IMR-90 (cell line): ENCODE measurements around the gene HCFC1. TPM values are rescaled to one million over a fixed set of nuclear protein-coding genes. Genes with fewer than 3 reads are reported as not detected.

Experiments used
- ATAC-seq: fragments of 200-7000 bp; cut with Tn5 transposase; 2 replicates; pipeline ENCODE4 v1.9.1; 2020; ENCODE audit warnings: low read depth, mild to moderate bottlenecking, moderate library complexity
- BruUV-seq: library from RNA; stranded (reverse); fragments of 400-500 nt; replicated peaks from 2 replicates; lab custom pipeline; 2021; lab: Mats Ljungman, UMichigan
- CTCF ChIA-PET: fragments of 300-600 bp; formaldehyde crosslinking; extraction: SDS; loops from one replicate; lab custom pipeline; 2021; ENCODE audit warnings: antibody characterized with exemption; lab: Yijun Ruan, JAX
- POLR2A ChIA-PET: fragments of 300-600 bp; sonication (Branson Sonifier 250); formaldehyde crosslinking; loops from one replicate; lab custom pipeline; 2022; ENCODE audit warnings: antibody characterized with exemption; ENCODE audit not compliant: unreplicated experiment; lab: Charles Lee
- DNase-seq: peaks from one replicate; pipeline ENCODE4 v3.0.0; 2013
- H2AFZ ChIP-seq: replicated peaks from 2 replicates; pipeline ENCODE3; 2013; ENCODE audit warnings: low read length, mild to moderate bottlenecking; ENCODE audit not compliant: poor library complexity
- H2AK5ac ChIP-seq: 2 replicates; pipeline ENCODE4 v1.6.1; 2013; ENCODE audit warnings: low read depth, low read length, inconsistent platforms
- H2AK9ac ChIP-seq: replicated peaks from 2 replicates; pipeline ENCODE3; 2013; ENCODE audit warnings: mild to moderate bottlenecking, low read depth, low read length, moderate library complexity; ENCODE audit not compliant: poor library complexity
- H2BK120ac ChIP-seq: 2 replicates; pipeline ENCODE4 v1.6.1; 2013; ENCODE audit warnings: low read depth, low read length, inconsistent platforms
- H2BK15ac ChIP-seq: 3 replicates; pipeline ENCODE4 v1.6.1; 2013; ENCODE audit warnings: low read depth, low read length, inconsistent platforms
- H2BK20ac ChIP-seq: 2 replicates; pipeline ENCODE4 v1.6.1; 2013; ENCODE audit warnings: low read depth, mild to moderate bottlenecking, inconsistent platforms, low read length, moderate library complexity
- H2BK5ac ChIP-seq: 2 replicates; pipeline ENCODE4 v1.6.1; 2013; ENCODE audit warnings: mild to moderate bottlenecking, low read depth, low read length, inconsistent platforms; ENCODE audit not compliant: poor library complexity, severe bottlenecking
- H3K14ac ChIP-seq: replicated peaks from 2 replicates; pipeline ENCODE4 v1.6.1; 2013; ENCODE audit warnings: low read depth, low read length, inconsistent platforms
- H3K18ac ChIP-seq: 2 replicates; pipeline ENCODE4 v1.6.1; 2013; ENCODE audit warnings: low read depth, low read length, control low read depth
- H3K23ac ChIP-seq: 2 replicates; pipeline ENCODE4 v1.6.1; 2013; ENCODE audit warnings: low read depth, low read length, inconsistent platforms
- H3K27ac ChIP-seq: 2 replicates; pipeline ENCODE4 v1.5.1; 2013; ENCODE audit warnings: mild to moderate bottlenecking, control low read depth, low read length; ENCODE audit not compliant: insufficient read depth
- H3K27me3 ChIP-seq: 2 replicates; pipeline ENCODE4 v1.6.1; 2013; ENCODE audit warnings: low read length; ENCODE audit not compliant: control insufficient read depth, insufficient read depth
- H3K36me3 ChIP-seq: 2 replicates; pipeline ENCODE4 v1.6.1; 2013; ENCODE audit warnings: low read length, mixed read lengths; ENCODE audit not compliant: control insufficient read depth, insufficient read depth
- H3K4ac ChIP-seq: 2 replicates; pipeline ENCODE4 v1.6.1; 2013; ENCODE audit warnings: low read depth, low read length, inconsistent platforms
- H3K4me1 ChIP-seq: 2 replicates; pipeline ENCODE4 v1.6.1; 2013; ENCODE audit warnings: low read length, mixed read lengths; ENCODE audit not compliant: control insufficient read depth, insufficient read depth
- H3K4me2 ChIP-seq: 2 replicates; pipeline ENCODE4 v1.6.1; 2013; ENCODE audit warnings: low read depth, mild to moderate bottlenecking, control low read depth, low read length, moderate library complexity
- H3K4me3 ChIP-seq: 2 replicates; pipeline ENCODE4 v1.5.1; 2013; ENCODE audit warnings: low read depth, mild to moderate bottlenecking, control low read depth, low read length, moderate library complexity; ENCODE audit not compliant: insufficient read depth
- H3K56ac ChIP-seq: 2 replicates; pipeline ENCODE4 v1.6.1; 2013; ENCODE audit warnings: low read length, inconsistent platforms; ENCODE audit not compliant: insufficient read depth; ENCODE audit errors: extremely low read depth
- H3K79me1 ChIP-seq, 2 experiments: 2 replicates each; pipeline ENCODE4 v1.6.1; 2013; ENCODE audit warnings: low read length in 2 of 2, inconsistent platforms in 1 of 2, low read depth in 1 of 2
- H3K9ac ChIP-seq: 2 replicates; pipeline ENCODE4 v1.6.1; 2013; ENCODE audit warnings: low read depth, low read length, control low read depth
- H3K9me1 ChIP-seq: 2 replicates; pipeline ENCODE4 v1.6.1; 2013; ENCODE audit warnings: low read length, inconsistent platforms; ENCODE audit not compliant: insufficient read depth
- H3K9me3 ChIP-seq: 2 replicates; pipeline ENCODE4 v1.6.1; 2013; ENCODE audit warnings: low read length; ENCODE audit not compliant: control insufficient read depth, insufficient read depth
- H4K20me1 ChIP-seq: 2 replicates; pipeline ENCODE4 v1.6.1; 2013; ENCODE audit warnings: low read length, inconsistent platforms; ENCODE audit not compliant: insufficient read depth
- H4K5ac ChIP-seq: 2 replicates; pipeline ENCODE4 v1.6.1; 2013; ENCODE audit warnings: mild to moderate bottlenecking, low read depth, low read length, control low read depth
- H4K8ac ChIP-seq, 2 experiments: 2 replicates each; pipeline ENCODE4 v1.6.1; 2013; ENCODE audit warnings: low read depth in 2 of 2, low read length in 2 of 2, control low read depth in 1 of 2, inconsistent platforms in 1 of 2
- H4K91ac ChIP-seq: 2 replicates; pipeline ENCODE4 v1.6.1; 2013; ENCODE audit warnings: low read depth, low read length, inconsistent platforms; ENCODE audit not compliant: insufficient read depth
- CHD1 ChIP-seq: IDR thresholded peaks from 2 replicates; pipeline ENCODE4 v1.6.1; 2012; ENCODE audit warnings: low read depth, low read length, improper control_type of control experiment
- FOS ChIP-seq: fragments of 150-350 bp; IDR thresholded peaks from 2 replicates; pipeline ENCODE4 v1.6.1; 2016; ENCODE audit warnings: low read depth, low read length
- MAZ ChIP-seq: IDR thresholded peaks from 2 replicates; pipeline ENCODE4 v1.6.1; 2012; ENCODE audit warnings: low read depth, mild to moderate bottlenecking, low read length, improper control_type of control experiment, moderate library complexity, borderline replicate concordance
- MXI1 ChIP-seq: IDR thresholded peaks from 2 replicates; pipeline ENCODE4 v1.6.1; 2012; ENCODE audit warnings: low read depth, mild to moderate bottlenecking, low read length, moderate library complexity, borderline replicate concordance
- RAD21 ChIP-seq: IDR thresholded peaks from 2 replicates; pipeline ENCODE4 v1.6.1; 2012; ENCODE audit warnings: low read length, improper control_type of control experiment
- RCOR1 ChIP-seq: IDR thresholded peaks from 2 replicates; pipeline ENCODE4 v1.6.1; 2012; ENCODE audit warnings: mild to moderate bottlenecking, low read length, improper control_type of control experiment; ENCODE audit not compliant: insufficient replicate concordance
- RFX5 ChIP-seq: IDR thresholded peaks from 2 replicates; pipeline ENCODE4 v1.8.0; 2012; ENCODE audit warnings: low read depth, mild to moderate bottlenecking, low read length, moderate library complexity
- WGBS, 2 experiments: methylation state at CpG; one replicate each; pipeline versions ENCODE4 v1.1.5 to v1.1.7; 2013; ENCODE audit warnings: missing lambda C conversion rate in 2 of 2; ENCODE audit not compliant: insufficient read length in 1 of 2; ENCODE audit errors: extremely low coverage in 2 of 2; 5-methylcytosine and 5-hydroxymethylcytosine counted together
- dilution Hi-C: fragments of 300-500 bp; cut with HindIII; formaldehyde crosslinking; loops from one replicate; pipeline ENCODE4 v1.14.3; 2018; ENCODE audit warnings: low sequenced_read_pairs; ENCODE audit not compliant: unreplicated experiment
- in situ Hi-C: fragments of 300-500 bp; cut with MboI; formaldehyde crosslinking; loops from 3 replicates; pipeline ENCODE4 v1.14.3; 2019; ENCODE audit warnings: low sequenced_read_pairs, inconsistent platforms, mixed read lengths
- intact Hi-C: fragments of 100-400 bp; cut with micrococcal nuclease; formaldehyde crosslinking; loops from 2 replicates; pipeline ENCODE4 v1.10.0; 2022
- polyA plus RNA-seq, 3 experiments: library from polyadenylated mRNA; depleted of rRNA; stranded (reverse); fragments of >200 nt; gene quantifications; 2 replicates each; pipeline ENCODE4 v1.2.3, GENCODE V29; 2012; ENCODE audit warnings: low replicate concordance in 1 of 3
- total RNA-seq: library from RNA; depleted of rRNA; stranded (reverse); fragments of >200 nt; gene quantifications from 2 replicates; pipeline ENCODE4 v1.2.3, GENCODE V29; 2012
- TF ChIP-seq, protein P1 (sequence below): conservative IDR thresholded peaks from 2 replicates; pipeline ENCODE4 v1.5.1; 2012; ENCODE audit warnings: mild to moderate bottlenecking, low read depth, low read length, improper control_type of control experiment
- TF ChIP-seq, protein P2 (sequence below): fragments of 150-350 bp; IDR thresholded peaks from 2 replicates; pipeline ENCODE4 v1.6.1; 2017; ENCODE audit warnings: mild to moderate bottlenecking, antibody characterized with exemption, low read length, low read depth

Gene HCFC1
- total and polyA plus RNA-seq, 2 of the 4 experiments (the other 2 are of a cell fraction): 3.2 to 17.6 TPM

DNA sequence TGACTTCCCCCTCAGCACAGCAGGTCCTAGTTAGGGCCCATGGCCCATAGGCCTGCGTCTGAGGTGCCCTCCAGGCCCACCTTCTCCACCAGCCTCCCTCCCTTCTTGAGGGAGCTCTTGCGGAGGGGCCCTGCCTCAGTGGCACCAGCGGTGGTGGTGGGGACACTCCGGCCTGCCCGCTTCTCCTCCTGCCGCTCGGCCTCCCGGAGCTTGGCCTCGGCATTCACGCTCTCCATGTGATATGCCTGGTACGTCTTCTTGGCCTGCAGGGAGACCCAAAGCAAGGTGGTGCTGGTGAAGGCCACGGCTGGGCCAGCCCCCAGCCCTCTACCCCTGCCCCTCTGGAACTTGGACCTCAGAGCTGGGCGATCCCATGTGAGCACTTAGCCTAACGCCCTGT is 51.1 kb downstream of the HCFC1 start:
- Histone ChIP-seq H2BK15ac (no peak overlapping the region), H3K23ac (no peak overlapping the region), H4K20me1 (no peaks in the 10 kb centered on the region), H3K4me3 (no peak overlapping the region), H3K4ac (no peak overlapping the region), H2AK5ac (no peak overlapping the region), H4K5ac (no peak overlapping the region), H2BK5ac (no peak overlapping the region), H3K36me3 (no peaks in the 10 kb centered on the region), H3K18ac (no peak overlapping the region), H2AFZ (no peak overlapping the region), H2AK9ac (no peak overlapping the region), H3K4me1 (no peaks in the 10 kb centered on the region; the same call in 1 of the 2 replicates), H3K9ac (no peak overlapping the region), H2BK20ac (no peak overlapping the region), H3K27ac (no peak overlapping the region), H3K27me3 (peaks cover 14% of the 10 kb centered on the region; the same call in 1 of the 2 replicates), H2BK120ac (no peak overlapping the region), H3K14ac (no peak overlapping the region), H3K79me1 (no peaks in the 10 kb centered on the region), H4K91ac (no peak overlapping the region), H3K9me1 (no peaks in the 10 kb centered on the region), H3K9me3 (no peaks in the 10 kb centered on the region), H3K4me2 (no peak overlapping the region), H3K56ac (no peak overlapping the region), H4K8ac (no peak overlapping the region)
- ATAC-seq (no peak), DNase-seq (no peak)
- POLR2A ChIA-PET: no interaction called here
- intact Hi-C loops (no loop called here), dilution Hi-C loops (no loop called here), in situ Hi-C loops (loop anchor here (25.0 kb wide), 1 partner anchor 958 kb away; no protein-coding TSS in a partner anchor)
- 72% methylated on average over 6 of the region's 14 CpGs; no CpG with 5 or more reads in 1 of the 2 experiments for WGBS, 2 experiments
- TF ChIP-seq RFX5: no peak
- TF ChIP-seq MXI1: no peak
- TF ChIP-seq, protein P1, sequence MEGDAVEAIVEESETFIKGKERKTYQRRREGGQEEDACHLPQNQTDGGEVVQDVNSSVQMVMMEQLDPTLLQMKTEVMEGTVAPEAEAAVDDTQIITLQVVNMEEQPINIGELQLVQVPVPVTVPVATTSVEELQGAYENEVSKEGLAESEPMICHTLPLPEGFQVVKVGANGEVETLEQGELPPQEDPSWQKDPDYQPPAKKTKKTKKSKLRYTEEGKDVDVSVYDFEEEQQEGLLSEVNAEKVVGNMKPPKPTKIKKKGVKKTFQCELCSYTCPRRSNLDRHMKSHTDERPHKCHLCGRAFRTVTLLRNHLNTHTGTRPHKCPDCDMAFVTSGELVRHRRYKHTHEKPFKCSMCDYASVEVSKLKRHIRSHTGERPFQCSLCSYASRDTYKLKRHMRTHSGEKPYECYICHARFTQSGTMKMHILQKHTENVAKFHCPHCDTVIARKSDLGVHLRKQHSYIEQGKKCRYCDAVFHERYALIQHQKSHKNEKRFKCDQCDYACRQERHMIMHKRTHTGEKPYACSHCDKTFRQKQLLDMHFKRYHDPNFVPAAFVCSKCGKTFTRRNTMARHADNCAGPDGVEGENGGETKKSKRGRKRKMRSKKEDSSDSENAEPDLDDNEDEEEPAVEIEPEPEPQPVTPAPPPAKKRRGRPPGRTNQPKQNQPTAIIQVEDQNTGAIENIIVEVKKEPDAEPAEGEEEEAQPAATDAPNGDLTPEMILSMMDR: no peak
- no peak for TF ChIP-seq RAD21
- TF ChIP-seq, protein P2, sequence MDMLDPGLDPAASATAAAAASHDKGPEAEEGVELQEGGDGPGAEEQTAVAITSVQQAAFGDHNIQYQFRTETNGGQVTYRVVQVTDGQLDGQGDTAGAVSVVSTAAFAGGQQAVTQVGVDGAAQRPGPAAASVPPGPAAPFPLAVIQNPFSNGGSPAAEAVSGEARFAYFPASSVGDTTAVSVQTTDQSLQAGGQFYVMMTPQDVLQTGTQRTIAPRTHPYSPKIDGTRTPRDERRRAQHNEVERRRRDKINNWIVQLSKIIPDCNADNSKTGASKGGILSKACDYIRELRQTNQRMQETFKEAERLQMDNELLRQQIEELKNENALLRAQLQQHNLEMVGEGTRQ: no peak
- no peak for TF ChIP-seq FOS
- TF ChIP-seq MAZ: no peak
- no peak for TF ChIP-seq CHD1
- TF ChIP-seq RCOR1: no peak
- CTCF ChIA-PET: no interaction called here
- no TSS peak for BruUV-seq
